OCI-LY1 (cell line): ENCODE data around the gene PDK1.
"Not testable (repeated sequence)": the region's sequence is repeated elsewhere in the genome, so short reads cannot be mapped to it uniquely, and the experiment has no call there.

ENCODE experiments used
- H2AFZ ChIP-seq: fragments of 200-600 bp; sonication (generic), shearing (Covaris generic); 2 replicates; pipeline ENCODE4 v1.6.0; 2014; ENCODE audit warnings: antibody characterized with exemption, mild to moderate bottlenecking, low read length
- H3F3A ChIP-seq: fragments of 200-600 bp; sonication (generic), shearing (Covaris generic); 2 replicates; pipeline ENCODE4 v1.6.0; 2014; ENCODE audit warnings: mild to moderate bottlenecking, antibody characterized with exemption, low read length, moderate library complexity; ENCODE audit not compliant: insufficient read depth
- H3K27ac ChIP-seq: fragments of 200-600 bp; sonication (generic); 2 replicates; pipeline ENCODE4 v1.5.1; 2014; ENCODE audit warnings: low read length, mixed run types, mild to moderate bottlenecking, low read depth; ENCODE audit not compliant: poor library complexity, severe bottlenecking
- H3K27me3 ChIP-seq: fragments of 200-600 bp; sonication (generic); 2 replicates; pipeline ENCODE4 v1.6.0; 2014; ENCODE audit warnings: antibody characterized with exemption, mild to moderate bottlenecking, low read length, moderate library complexity; ENCODE audit not compliant: insufficient read depth
- H3K36me3 ChIP-seq: fragments of 200-600 bp; sonication (generic); 2 replicates; pipeline ENCODE4 v1.6.1; 2014; ENCODE audit warnings: mild to moderate bottlenecking, antibody characterized with exemption, low read length, moderate library complexity, mixed read lengths; ENCODE audit not compliant: insufficient read depth
- H3K4me1 ChIP-seq: fragments of 200-600 bp; sonication (generic); 2 replicates; pipeline ENCODE4 v1.5.1; 2014; ENCODE audit warnings: mild to moderate bottlenecking, low read length, moderate library complexity; ENCODE audit not compliant: insufficient read depth, severe bottlenecking
- H3K4me2 ChIP-seq: fragments of 200-600 bp; sonication (generic), shearing (Covaris generic); 2 replicates; pipeline ENCODE4 v1.6.1; 2014; ENCODE audit warnings: low read length
- H3K4me3 ChIP-seq: fragments of 200-600 bp; sonication (generic); 2 replicates; pipeline ENCODE4 v1.5.1; 2014; ENCODE audit warnings: low read length, low read depth, mild to moderate bottlenecking, mixed read lengths; ENCODE audit not compliant: poor library complexity, severe bottlenecking
- H3K79me2 ChIP-seq: fragments of 200-600 bp; shearing (Covaris generic); 2 replicates; pipeline ENCODE4 v1.6.1; 2016; ENCODE audit warnings: mixed run types, low read length, mixed read lengths; ENCODE audit not compliant: insufficient read depth
- H3K9ac ChIP-seq: fragments of 200-600 bp; sonication (generic), shearing (Covaris generic); 2 replicates; pipeline ENCODE4 v1.6.1; 2014; ENCODE audit warnings: mild to moderate bottlenecking, low read length, mixed read lengths
- H3K9me2 ChIP-seq: fragments of 200-600 bp; sonication (generic), shearing (Covaris generic); 2 replicates; pipeline ENCODE4 v1.6.1; 2014; ENCODE audit warnings: low read depth, mild to moderate bottlenecking, low read length, mixed read lengths
- H3K9me3 ChIP-seq: fragments of 200-600 bp; shearing (Covaris generic); 2 replicates; pipeline ENCODE4 v1.6.1; 2014; ENCODE audit warnings: low read length, mixed read lengths
- H4K20me1 ChIP-seq: fragments of 200-600 bp; sonication (generic), shearing (Covaris generic); 2 replicates; pipeline ENCODE4 v1.6.0; 2016; ENCODE audit warnings: mild to moderate bottlenecking, low read length; ENCODE audit not compliant: insufficient read depth
- EZH2 ChIP-seq: fragments of 200-600 bp; sonication (generic), shearing (Covaris generic); IDR thresholded peaks from 2 replicates; pipeline ENCODE4 v1.8.0; 2017; ENCODE audit warnings: borderline replicate concordance, mixed run types, mild to moderate bottlenecking, antibody characterized with exemption, low read length, moderate library complexity, mixed read lengths
- TF ChIP-seq, protein P1 (sequence below): fragments of 200-600 bp; sonication (generic), shearing (Covaris generic); IDR thresholded peaks from 2 replicates; pipeline ENCODE4 v1.5.1; 2017; ENCODE audit warnings: mild to moderate bottlenecking, antibody characterized with exemption, low read length, moderate library complexity, mixed read lengths

The PDK1 gene

DNA sequence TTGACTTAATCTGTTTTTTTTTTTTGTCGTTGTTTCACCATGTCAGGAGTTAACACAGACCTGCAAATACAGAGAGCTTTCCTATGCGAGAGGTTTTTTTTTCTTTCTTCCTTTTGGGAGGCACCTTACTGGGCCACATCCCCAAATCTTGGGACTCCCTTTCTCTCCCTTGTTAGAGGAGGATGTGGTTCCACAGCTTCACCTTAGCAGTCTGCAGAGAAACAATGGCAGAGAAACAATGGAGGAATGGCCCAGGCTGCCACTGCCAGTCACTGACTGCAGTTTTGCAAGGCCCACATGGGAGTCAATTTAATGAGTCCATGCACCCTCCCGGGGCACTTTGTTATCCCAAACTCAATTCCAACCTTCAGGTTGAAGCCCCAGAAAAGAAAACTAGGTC lies 20.8 kb upstream of the PDK1 start:
- H3K4me3 ChIP-seq = no peak overlapping the region
- no peak overlapping the region for H3K4me2 ChIP-seq
- no peaks in the 10 kb centered on the region for H3K9me2 ChIP-seq

DNA sequence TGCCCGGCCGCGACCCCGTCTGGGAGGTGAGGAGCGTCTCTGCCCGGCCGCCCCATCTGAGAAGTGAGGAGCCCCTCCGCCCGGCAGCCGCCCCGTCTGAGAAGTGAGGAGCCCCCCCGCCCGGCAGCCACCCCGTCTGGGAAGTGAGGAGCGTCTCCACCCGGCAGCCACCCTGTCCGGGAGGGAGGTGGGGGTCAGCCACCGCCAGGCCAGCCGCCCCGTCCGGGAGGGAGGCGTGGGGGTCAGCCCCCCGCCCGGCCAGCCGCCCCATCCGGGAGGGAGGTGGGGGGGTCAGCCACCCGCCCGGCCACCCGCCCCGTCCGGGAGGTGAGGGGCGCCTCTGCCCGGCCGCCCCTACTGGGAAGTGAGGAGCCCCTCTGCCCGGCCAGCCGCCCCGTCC lies 18.0 kb upstream of the PDK1 start:
- not testable (repeated sequence) for H3F3A ChIP-seq, H3K4me3 ChIP-seq, H4K20me1 ChIP-seq, H3K4me1 ChIP-seq, H3K9me2 ChIP-seq, H3K27me3 ChIP-seq, H3K9ac ChIP-seq, H3K79me2 ChIP-seq, H3K27ac ChIP-seq, H3K36me3 ChIP-seq, H3K4me2 ChIP-seq, H2AFZ ChIP-seq
- H3K9me3 ChIP-seq = peaks cover 27% of the 10 kb centered on the region

More for the DNA sequence above, 20.8 kb upstream of the PDK1 start:
- H3K4me1 ChIP-seq = no peaks in the 10 kb centered on the region
- H3K27ac ChIP-seq = no peak overlapping the region
- TF ChIP-seq, protein P1, sequence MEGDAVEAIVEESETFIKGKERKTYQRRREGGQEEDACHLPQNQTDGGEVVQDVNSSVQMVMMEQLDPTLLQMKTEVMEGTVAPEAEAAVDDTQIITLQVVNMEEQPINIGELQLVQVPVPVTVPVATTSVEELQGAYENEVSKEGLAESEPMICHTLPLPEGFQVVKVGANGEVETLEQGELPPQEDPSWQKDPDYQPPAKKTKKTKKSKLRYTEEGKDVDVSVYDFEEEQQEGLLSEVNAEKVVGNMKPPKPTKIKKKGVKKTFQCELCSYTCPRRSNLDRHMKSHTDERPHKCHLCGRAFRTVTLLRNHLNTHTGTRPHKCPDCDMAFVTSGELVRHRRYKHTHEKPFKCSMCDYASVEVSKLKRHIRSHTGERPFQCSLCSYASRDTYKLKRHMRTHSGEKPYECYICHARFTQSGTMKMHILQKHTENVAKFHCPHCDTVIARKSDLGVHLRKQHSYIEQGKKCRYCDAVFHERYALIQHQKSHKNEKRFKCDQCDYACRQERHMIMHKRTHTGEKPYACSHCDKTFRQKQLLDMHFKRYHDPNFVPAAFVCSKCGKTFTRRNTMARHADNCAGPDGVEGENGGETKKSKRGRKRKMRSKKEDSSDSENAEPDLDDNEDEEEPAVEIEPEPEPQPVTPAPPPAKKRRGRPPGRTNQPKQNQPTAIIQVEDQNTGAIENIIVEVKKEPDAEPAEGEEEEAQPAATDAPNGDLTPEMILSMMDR = no peak
- no peak for TF ChIP-seq EZH2
- H3K79me2 ChIP-seq = no peaks in the 10 kb centered on the region
- H3K27me3 ChIP-seq = no peaks in the 10 kb centered on the region
- no peak overlapping the region for H2AFZ ChIP-seq
- no peaks in the 10 kb centered on the region for H4K20me1 ChIP-seq
- peaks cover 27% of the 10 kb centered on the region for H3K9me3 ChIP-seq
- H3K9ac ChIP-seq = no peak overlapping the region
- no peaks in the 10 kb centered on the region for H3K36me3 ChIP-seq
- no peaks in the 10 kb centered on the region for H3F3A ChIP-seq

DNA sequence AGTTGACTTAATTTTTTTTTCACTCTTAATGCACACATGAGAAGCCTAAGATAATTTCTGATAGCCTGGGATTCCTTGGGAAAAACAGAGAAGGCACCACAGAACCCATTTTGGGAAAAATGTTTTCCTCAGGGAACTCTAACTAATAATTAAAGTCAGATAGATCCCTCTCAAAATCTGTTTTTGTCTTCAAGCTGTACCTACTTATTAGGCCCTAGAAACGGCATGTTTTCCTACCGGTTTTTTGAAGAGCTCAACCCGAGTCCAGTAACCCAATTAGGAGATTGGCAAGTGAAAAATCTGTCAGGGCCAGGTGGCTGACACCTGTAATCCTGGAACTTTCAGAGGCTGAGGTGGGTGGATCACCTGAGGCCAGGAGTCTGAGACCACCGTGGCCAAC lies 16.1 kb upstream of the PDK1 start:
- Histone ChIP-seq H3K9ac (no peak overlapping the region), H3K27me3 (no peaks in the 10 kb centered on the region), H3K4me3 (no peak overlapping the region), H3K4me1 (no peaks in the 10 kb centered on the region), H3K27ac (no peak overlapping the region), H3K4me2 (no peak overlapping the region), H4K20me1 (no peaks in the 10 kb centered on the region), H3K79me2 (no peaks in the 10 kb centered on the region), H2AFZ (no peak overlapping the region), H3F3A (no peaks in the 10 kb centered on the region), H3K36me3 (no peaks in the 10 kb centered on the region), H3K9me3 (peaks cover 15% of the 10 kb centered on the region), H3K9me2 (no peaks in the 10 kb centered on the region)
- TF ChIP-seq, protein P1 = no peak
- TF ChIP-seq EZH2 = no peak

DNA sequence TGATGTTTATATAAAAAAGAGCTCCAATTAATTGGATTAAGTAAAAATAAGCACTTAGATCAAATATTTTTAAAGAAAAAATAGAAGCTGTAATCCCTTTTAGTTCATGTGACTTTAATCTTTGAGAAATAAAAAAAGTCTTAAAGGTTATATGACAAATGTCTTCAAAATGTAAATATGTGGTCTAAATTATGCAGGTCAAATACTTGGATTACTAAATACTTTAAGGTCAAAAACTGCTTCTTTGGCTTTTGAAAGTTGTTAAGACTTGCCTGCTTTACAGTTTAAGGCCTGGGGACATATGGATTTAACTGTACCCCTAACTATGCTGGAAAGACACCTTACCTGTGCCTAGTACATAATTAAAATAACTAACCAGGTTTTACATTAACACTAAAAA lies 15.5 kb upstream of the PDK1 start:
- TF ChIP-seq, protein P1 = no peak
- TF ChIP-seq EZH2 = no peak
- Histone ChIP-seq H3K79me2 (no peaks in the 10 kb centered on the region), H3F3A (no peaks in the 10 kb centered on the region), H3K27me3 (no peaks in the 10 kb centered on the region), H3K27ac (no peak overlapping the region), H3K4me3 (no peak overlapping the region), H4K20me1 (no peaks in the 10 kb centered on the region), H3K9me3 (peaks cover 9% of the 10 kb centered on the region), H3K4me1 (no peaks in the 10 kb centered on the region), H3K36me3 (no peaks in the 10 kb centered on the region), H3K9me2 (no peaks in the 10 kb centered on the region), H3K9ac (no peak overlapping the region), H3K4me2 (no peak overlapping the region), H2AFZ (no peak overlapping the region)
